Calu3 (cell line): ENCODE results near the gene ADI1. TPM values are rescaled to one million over a fixed set of nuclear protein-coding genes. Genes with fewer than 3 reads are reported as not detected.

Experiments
- BruUV-seq: library from RNA; stranded (reverse); fragments of 400-500 nt; replicated peaks from 2 replicates; lab custom pipeline; 2021; lab: Mats Ljungman, UMichigan
- CTCF ChIA-PET: fragments of 300-600 bp; sonication (Branson Sonifier 250); formaldehyde crosslinking; loops from one replicate; lab custom pipeline; 2022; ENCODE audit warnings: antibody characterized with exemption; lab: Charles Lee
- DNase-seq: peaks from one replicate; pipeline ENCODE4 v3.0.0; 2022
- H3K27ac Mint-ChIP-seq: one replicate; pipeline ENCODE4 v1.8.0; 2022; ENCODE audit warnings: mixed read lengths; ENCODE audit not compliant: unreplicated experiment
- H3K27me3 Mint-ChIP-seq: one replicate; pipeline ENCODE4 v1.8.0; 2022; ENCODE audit warnings: mixed read lengths; ENCODE audit not compliant: unreplicated experiment
- H3K36me3 Mint-ChIP-seq: one replicate; pipeline ENCODE4 v1.8.0; 2022; ENCODE audit warnings: mild to moderate bottlenecking, moderate library complexity, mixed read lengths; ENCODE audit not compliant: insufficient read depth, unreplicated experiment
- H3K4me1 Mint-ChIP-seq: one replicate; pipeline ENCODE4 v1.8.0; 2022; ENCODE audit warnings: mild to moderate bottlenecking, low read depth, mixed read lengths; ENCODE audit not compliant: unreplicated experiment
- H3K4me3 Mint-ChIP-seq: one replicate; pipeline ENCODE4 v1.8.0; 2022; ENCODE audit warnings: mild to moderate bottlenecking, low read depth, moderate library complexity, mixed read lengths; ENCODE audit not compliant: unreplicated experiment
- H3K9me3 Mint-ChIP-seq: one replicate; pipeline ENCODE4 v1.8.0; 2022; ENCODE audit warnings: low read depth, mixed read lengths; ENCODE audit not compliant: unreplicated experiment
- CTCF ChIP-seq: fragments of 200-600 bp; IDR thresholded peaks from one replicate; pipeline ENCODE4 v1.8.0; 2022; ENCODE audit warnings: antibody characterized with exemption; ENCODE audit not compliant: unreplicated experiment
- intact Hi-C: fragments of 100-400 bp; cut with micrococcal nuclease; formaldehyde crosslinking; loops from one replicate; pipeline ENCODE4 v1.10.0; 2022; ENCODE audit not compliant: unreplicated experiment
- total RNA-seq: library from RNA; stranded (reverse); gene quantifications from 2 replicates; pipeline ENCODE4 v1.2.3, GENCODE V29; 2022

Gene ADI1
- total RNA-seq, 1 experiment from 2014 or later: 32.6 TPM

GRCh38 chr2:3558205-3559014, 39.1 kb upstream of the ADI1 start, which contains the start of gene RNASEH1:
TSS of gene RNASEH1 (minus strand) at chr2:3558333. CDS start at chr2:3558260, 73 bp downstream.
- no peak for TF ChIP-seq CTCF
- no peaks in the 10 kb centered on the region for H3K9me3 Mint-ChIP-seq
- DNase-seq: peak; percentile 98
- intact Hi-C loops: no loop called here
- peak within 1 kb of the TSS; percentile 91 for H3K4me3 Mint-ChIP-seq
- peak within 1 kb of the TSS; percentile 82 for H3K27ac Mint-ChIP-seq
- H3K27me3 Mint-ChIP-seq: no peaks in the 10 kb centered on the region
- H3K4me1 Mint-ChIP-seq: peaks cover 9% of the 10 kb centered on the region
- peaks cover 66% of the 10 kb centered on the region for H3K36me3 Mint-ChIP-seq
- TSS peak; percentile 80 for BruUV-seq
- CTCF ChIA-PET: interaction anchor here (0.5 to 1.0 kb wide), 4 partner anchors 22 to 1868 kb away, joined by 3 to 7 read pairs (median 4); no protein-coding TSS in a partner anchor

- H3K36me3 Mint-ChIP-seq: peaks cover 71% of the 10 kb centered on the region
- BruUV-seq: TSS peak; percentile 68
- H3K4me3 Mint-ChIP-seq: peak overlapping the region; percentile 91
- no peak for DNase-seq
- CTCF ChIA-PET: interaction anchor here (0.6 to 1.0 kb wide), 3 partner anchors 21 to 94 kb away, joined by 4 to 7 read pairs (median 4); no protein-coding TSS in a partner anchor
- no peaks in the 10 kb centered on the region for H3K27me3 Mint-ChIP-seq
- H3K27ac Mint-ChIP-seq: peak overlapping the region; percentile 82
- TF ChIP-seq CTCF: no peak
- peaks cover 9% of the 10 kb centered on the region for H3K4me1 Mint-ChIP-seq
- intact Hi-C loops: no loop called here
- no peaks in the 10 kb centered on the region for H3K9me3 Mint-ChIP-seq
Observed at GRCh38 chr2:3557639-3558204, 38.4 kb upstream of the ADI1 start.

GRCh38 chr2:3553946-3554345, 34.6 kb upstream of the ADI1 start:
- Mint-ChIP-seq H3K36me3 (peaks cover 84% of the 10 kb centered on the region), H3K4me3 (no peak overlapping the region), H3K27ac (no peak overlapping the region), H3K27me3 (no peaks in the 10 kb centered on the region), H3K4me1 (no peaks in the 10 kb centered on the region), H3K9me3 (no peaks in the 10 kb centered on the region)
- CTCF ChIA-PET: no interaction called here
- no peak for TF ChIP-seq CTCF
- DNase-seq: no peak
- BruUV-seq: no TSS peak
- intact Hi-C loops: no loop called here

GRCh38 chr2:3547915-3548314, 28.6 kb upstream of the ADI1 start:
- Mint-ChIP-seq H3K27ac (no peak overlapping the region), H3K27me3 (no peaks in the 10 kb centered on the region), H3K9me3 (no peaks in the 10 kb centered on the region), H3K4me1 (no peaks in the 10 kb centered on the region), H3K36me3 (peaks cover 75% of the 10 kb centered on the region), H3K4me3 (no peak overlapping the region)
- no TSS peak for BruUV-seq
- intact Hi-C loops: no loop called here
- DNase-seq: no peak
- no peak for TF ChIP-seq CTCF
- CTCF ChIA-PET: no interaction called here
